ENCODE measurements around the gene ADAM29. TPM values are rescaled to one million over a fixed set of nuclear protein-coding genes. Genes with fewer than 3 reads are reported as not detected.
"Not testable (repeated sequence)": the region's sequence is repeated elsewhere in the genome, so short reads cannot be mapped to it uniquely, and the experiment has no call there.

ADAM29 gene
- total and polyA plus RNA-seq, 2 experiments from 2014 or later, result not detected

DNA sequence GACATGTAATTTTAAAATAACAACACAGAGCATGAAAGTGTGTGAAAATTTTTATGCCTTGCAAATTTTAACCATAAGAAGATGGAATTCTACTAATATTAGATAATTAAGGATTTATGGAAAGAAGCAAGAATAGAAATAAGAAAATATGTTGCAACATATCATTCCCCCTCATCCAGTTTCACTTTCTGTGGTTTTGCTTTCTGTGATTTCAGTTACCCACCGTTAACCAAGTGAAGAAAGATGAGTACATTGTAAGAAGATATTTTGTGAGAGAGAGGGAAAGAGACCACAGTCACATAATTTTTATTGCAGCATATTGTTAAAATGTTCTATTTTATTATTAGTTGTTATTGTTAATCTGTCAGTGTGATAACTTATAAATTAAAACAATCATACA, 77.9 kb downstream of the ADAM29 start:
- Histone ChIP-seq H3K27ac (no peak overlapping the region), H3K27me3 (no peaks in the 10 kb centered on the region), H3K4me2 (no peak overlapping the region), H3K4me1 (ENCODE audit: insufficient read depth) (no peaks in the 10 kb centered on the region), H3K9me3 (ENCODE audit: low read depth) (no peaks in the 10 kb centered on the region), H3K9me2 (replicated peaks; ENCODE audit: insufficient read depth) (no peaks in the 10 kb centered on the region), H2AFZ (no peak overlapping the region), H3K4me3 (no peak overlapping the region), H3K79me2 (no peaks in the 10 kb centered on the region), H4K20me1 (ENCODE audit: insufficient read depth, poor library complexity, severe bottlenecking) (no peaks in the 10 kb centered on the region), H3K36me3 (replicated peaks; ENCODE audit: insufficient read depth, low read depth) (no peaks in the 10 kb centered on the region)
- TF ChIP-seq EZH2 (IDR thresholded peaks at IDR 0.05; ENCODE audit: borderline replicate concordance), result no peak
- TF ChIP-seq EZH2phosphoT487 (IDR thresholded peaks at IDR 0.05; ENCODE audit: low read depth, severe bottlenecking, unreplicated experiment), result no peak
- TF ChIP-seq, protein P1, sequence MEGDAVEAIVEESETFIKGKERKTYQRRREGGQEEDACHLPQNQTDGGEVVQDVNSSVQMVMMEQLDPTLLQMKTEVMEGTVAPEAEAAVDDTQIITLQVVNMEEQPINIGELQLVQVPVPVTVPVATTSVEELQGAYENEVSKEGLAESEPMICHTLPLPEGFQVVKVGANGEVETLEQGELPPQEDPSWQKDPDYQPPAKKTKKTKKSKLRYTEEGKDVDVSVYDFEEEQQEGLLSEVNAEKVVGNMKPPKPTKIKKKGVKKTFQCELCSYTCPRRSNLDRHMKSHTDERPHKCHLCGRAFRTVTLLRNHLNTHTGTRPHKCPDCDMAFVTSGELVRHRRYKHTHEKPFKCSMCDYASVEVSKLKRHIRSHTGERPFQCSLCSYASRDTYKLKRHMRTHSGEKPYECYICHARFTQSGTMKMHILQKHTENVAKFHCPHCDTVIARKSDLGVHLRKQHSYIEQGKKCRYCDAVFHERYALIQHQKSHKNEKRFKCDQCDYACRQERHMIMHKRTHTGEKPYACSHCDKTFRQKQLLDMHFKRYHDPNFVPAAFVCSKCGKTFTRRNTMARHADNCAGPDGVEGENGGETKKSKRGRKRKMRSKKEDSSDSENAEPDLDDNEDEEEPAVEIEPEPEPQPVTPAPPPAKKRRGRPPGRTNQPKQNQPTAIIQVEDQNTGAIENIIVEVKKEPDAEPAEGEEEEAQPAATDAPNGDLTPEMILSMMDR (IDR thresholded peaks at IDR 0.05; ENCODE audit: poor library complexity), result no peak
- DNase-seq (ENCODE audit: low spot score), result no peak
- WGBS (ENCODE audit: low lambda C conversion rate, missing lambda C conversion rate), result 67% methylated on average over 1 of the region's 1 CpG

GRCh38 chr4:174999407-174999806, 81.2 kb downstream of the ADAM29 start:
- H3K9me3 ChIP-seq (ENCODE audit: low read depth), result no peaks in the 10 kb centered on the region
- WGBS (ENCODE audit: low lambda C conversion rate, missing lambda C conversion rate), result 66% methylated on average over 4 of the region's 4 CpGs
- H4K20me1 ChIP-seq (ENCODE audit: insufficient read depth, poor library complexity, severe bottlenecking), result no peaks in the 10 kb centered on the region
- no peak for TF ChIP-seq EZH2 (IDR thresholded peaks at IDR 0.05; ENCODE audit: borderline replicate concordance)
- no peak for TF ChIP-seq EZH2phosphoT487 (IDR thresholded peaks at IDR 0.05; ENCODE audit: low read depth, severe bottlenecking, unreplicated experiment)
- no peak overlapping the region for H2AFZ ChIP-seq
- no peak for DNase-seq (ENCODE audit: low spot score)
- H3K79me2 ChIP-seq, result no peaks in the 10 kb centered on the region
- H3K27ac ChIP-seq, result no peak overlapping the region
- no peaks in the 10 kb centered on the region for H3K4me1 ChIP-seq (ENCODE audit: insufficient read depth)
- H3K4me2 ChIP-seq, result no peak overlapping the region
- H3K4me3 ChIP-seq, result no peak overlapping the region
- H3K9me2 ChIP-seq (replicated peaks; ENCODE audit: insufficient read depth), result no peaks in the 10 kb centered on the region
- H3K27me3 ChIP-seq, result no peaks in the 10 kb centered on the region
- no peaks in the 10 kb centered on the region for H3K36me3 ChIP-seq (replicated peaks; ENCODE audit: insufficient read depth, low read depth)

GRCh38 chr4:175017751-175018150, 99.6 kb downstream of the ADAM29 start:
- no peaks in the 10 kb centered on the region for H3K9me2 ChIP-seq (replicated peaks; ENCODE audit: insufficient read depth)
- no peaks in the 10 kb centered on the region for H3K36me3 ChIP-seq (replicated peaks; ENCODE audit: insufficient read depth, low read depth)
- 83% methylated on average over 3 of the region's 3 CpGs for WGBS (ENCODE audit: low lambda C conversion rate, missing lambda C conversion rate)
- H4K20me1 ChIP-seq (ENCODE audit: insufficient read depth, poor library complexity, severe bottlenecking), result no peaks in the 10 kb centered on the region
- H3K4me2 ChIP-seq, result no peak overlapping the region
- H3K9me3 ChIP-seq (ENCODE audit: low read depth), result no peaks in the 10 kb centered on the region
- no peaks in the 10 kb centered on the region for H3K4me1 ChIP-seq (ENCODE audit: insufficient read depth)
- H3K27ac ChIP-seq, result no peak overlapping the region
- TF ChIP-seq, protein P1 (IDR thresholded peaks at IDR 0.05; ENCODE audit: poor library complexity), result no peak
- TF ChIP-seq EZH2phosphoT487 (IDR thresholded peaks at IDR 0.05; ENCODE audit: low read depth, severe bottlenecking, unreplicated experiment) (no peak), EZH2 (IDR thresholded peaks at IDR 0.05; ENCODE audit: borderline replicate concordance) (no peak)
- DNase-seq (ENCODE audit: low spot score), result no peak
- H3K79me2 ChIP-seq, result no peaks in the 10 kb centered on the region
- H2AFZ ChIP-seq, result no peak overlapping the region
- H3K27me3 ChIP-seq, result no peaks in the 10 kb centered on the region
- no peak overlapping the region for H3K4me3 ChIP-seq

GRCh38 chr4:175019447-175019846, 101.3 kb downstream of the ADAM29 start:
- H3K9me2 ChIP-seq (replicated peaks; ENCODE audit: insufficient read depth); H3K4me3 ChIP-seq; H4K20me1 ChIP-seq (ENCODE audit: insufficient read depth, poor library complexity, severe bottlenecking); H2AFZ ChIP-seq; H3K4me1 ChIP-seq (ENCODE audit: insufficient read depth); H3K79me2 ChIP-seq; H3K9me3 ChIP-seq (ENCODE audit: low read depth); H3K36me3 ChIP-seq (replicated peaks; ENCODE audit: insufficient read depth, low read depth); H3K4me2 ChIP-seq; H3K27me3 ChIP-seq; DNase-seq (ENCODE audit: low spot score); H3K27ac ChIP-seq: not testable (repeated sequence)
- 95% methylated on average over 20 of the region's 20 CpGs for WGBS (ENCODE audit: low lambda C conversion rate, missing lambda C conversion rate)

Small RNA genes lying within 50 kb of the gene (small RNA-seq; reads per million reads assigned to genes)
- not detected for gene AC105914.1

Other genes with a start within 250 kb of the ADAM29 start
- gene GLRA3, start 89.1 kb upstream of the ADAM29 start, total RNA-seq, result 0.08 and 0.10 TPM in 2 replicates
- gene GLRA3, start 89.1 kb upstream of the ADAM29 start, polyA plus RNA-seq, result not detected in 2 replicates